ENCODE measurements around the gene KLF13.

KLF13 gene

DNA sequence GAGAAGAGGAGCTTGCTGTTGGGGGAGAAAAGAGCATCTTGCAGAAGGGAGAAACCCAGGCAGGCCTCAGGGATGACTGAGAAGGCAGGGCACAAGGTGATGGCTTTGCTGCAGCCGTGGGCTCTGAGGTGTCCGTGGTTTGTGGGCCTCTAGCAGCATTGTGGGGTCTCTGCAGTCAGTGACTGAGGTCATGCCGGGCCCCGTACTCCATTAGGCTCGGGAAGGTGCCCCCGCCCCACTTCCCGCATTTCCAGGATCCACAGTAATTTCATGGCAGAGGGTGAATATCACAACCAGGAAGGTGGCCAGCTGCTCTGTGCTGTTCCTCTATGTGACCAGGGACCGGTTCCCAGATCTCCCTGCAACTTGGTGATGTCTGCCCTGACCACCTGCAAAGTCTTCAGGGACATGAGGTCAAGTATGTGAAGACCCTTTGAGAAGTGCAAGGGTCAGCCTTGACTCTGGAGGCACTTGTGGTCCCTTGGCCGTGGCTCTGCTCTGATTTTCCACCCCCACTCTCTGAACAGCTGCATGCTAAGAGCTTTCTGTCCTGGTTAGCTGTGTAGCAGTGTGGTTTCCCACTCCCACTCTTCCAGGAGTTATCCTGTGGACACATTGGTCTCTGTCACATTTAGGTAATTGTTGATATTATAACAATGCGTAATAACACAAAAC lies 3.6 kb downstream of the KLF13 start:
- H3K27ac ChIP-seq: no peak overlapping the region
- no peak for DNase-seq (ENCODE audit: low read depth, low spot score)

DNA sequence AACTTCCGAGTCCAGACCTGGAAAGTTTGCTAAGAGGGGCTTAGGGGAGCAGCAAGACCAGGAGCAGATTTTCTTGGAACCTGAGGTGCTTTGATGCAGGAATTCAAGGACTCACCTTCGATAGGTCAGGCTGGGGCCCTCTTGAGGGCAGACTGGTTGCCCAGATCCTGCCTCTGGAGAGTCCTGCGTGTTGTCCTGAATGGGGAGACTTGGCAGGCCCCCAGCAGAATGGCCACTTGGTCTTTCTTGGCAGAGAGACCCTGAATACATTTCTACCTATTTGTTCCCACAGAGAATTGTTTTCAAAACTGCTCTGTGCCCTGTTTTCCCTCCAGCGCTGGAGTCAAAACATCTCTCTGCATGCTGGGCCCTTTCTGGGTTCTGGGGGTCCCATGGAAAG lies 4.2 kb downstream of the KLF13 start:
- no peak for DNase-seq (ENCODE audit: low read depth, low spot score)
- no peak overlapping the region for H3K27ac ChIP-seq

DNA sequence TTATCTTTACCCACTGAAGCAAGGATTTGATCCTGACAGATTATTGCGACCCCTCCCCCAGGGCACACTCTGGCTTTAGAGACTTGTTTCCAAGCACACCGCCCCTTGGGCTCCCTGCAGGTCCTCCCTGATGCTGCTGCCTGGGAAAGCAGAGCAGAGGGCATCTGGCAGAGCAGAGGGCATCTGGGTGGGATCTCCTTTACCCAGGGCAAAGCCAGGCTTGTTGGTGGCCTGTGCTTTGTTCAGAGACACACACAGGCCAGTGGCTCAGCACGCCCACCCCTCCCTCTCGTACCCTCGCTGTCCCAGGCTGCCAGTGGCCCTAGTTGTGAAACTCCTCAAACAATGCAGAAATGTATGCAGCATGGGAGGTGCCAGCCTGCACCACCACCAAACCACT lies 4.8 kb downstream of the KLF13 start:
- no peak for DNase-seq (ENCODE audit: low read depth, low spot score)
- no peak overlapping the region for H3K27ac ChIP-seq

DNA sequence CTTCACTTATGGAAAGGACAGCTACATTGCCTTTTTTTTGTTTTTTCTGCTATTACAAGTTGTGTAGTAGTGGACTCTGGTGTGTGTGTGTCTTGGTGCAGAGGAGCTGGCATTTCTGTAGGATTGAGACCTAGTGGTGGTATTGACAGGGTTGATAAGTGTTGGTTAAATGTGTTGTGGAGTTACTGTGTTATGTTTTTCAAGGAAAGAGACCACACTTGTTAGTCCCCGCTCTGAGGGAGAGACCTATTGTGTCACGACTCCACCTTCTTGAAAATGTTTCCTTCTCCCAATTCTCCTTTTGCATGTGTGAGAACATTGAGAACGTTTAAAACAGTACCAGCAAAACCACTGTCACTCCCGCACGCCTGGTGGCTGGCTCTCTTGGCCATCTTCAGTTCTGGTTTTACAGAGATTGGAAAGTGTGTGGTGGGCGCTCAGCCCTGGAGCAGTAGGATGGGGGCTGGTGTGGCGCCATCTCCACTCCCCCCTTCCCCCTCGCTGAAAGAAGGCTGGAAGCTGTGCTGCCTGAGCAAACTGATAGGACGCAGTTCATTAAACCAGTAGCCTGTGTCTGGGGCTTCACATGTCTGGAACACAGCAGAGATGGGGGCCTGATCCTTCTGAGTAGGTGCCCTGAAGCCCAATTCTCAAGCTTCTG lies 5.5 kb downstream of the KLF13 start:
- no peak overlapping the region for H3K27ac ChIP-seq
- no peak for DNase-seq (ENCODE audit: low read depth, low spot score)

DNA sequence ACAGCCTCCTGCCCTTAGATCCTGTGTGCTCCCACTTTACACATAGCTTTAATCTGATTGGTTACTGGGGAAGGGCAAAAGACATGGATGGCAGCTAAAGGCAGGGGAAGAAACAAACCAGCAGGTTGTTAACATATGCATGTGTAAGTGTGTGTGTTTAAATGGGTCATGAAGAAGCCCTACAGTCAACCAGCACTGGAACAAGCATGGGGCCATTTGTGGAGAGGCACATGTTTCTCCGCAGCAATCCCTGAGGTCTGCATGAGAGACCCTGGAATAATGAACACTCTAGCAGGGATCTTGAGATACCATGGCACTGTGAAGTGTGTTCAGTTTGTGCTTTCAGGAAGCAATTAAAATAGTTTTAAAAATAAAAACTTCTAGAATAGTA lies 6.0 kb downstream of the KLF13 start:
- no peak for DNase-seq (ENCODE audit: low read depth, low spot score)
- H3K27ac ChIP-seq: no peak overlapping the region

DNA sequence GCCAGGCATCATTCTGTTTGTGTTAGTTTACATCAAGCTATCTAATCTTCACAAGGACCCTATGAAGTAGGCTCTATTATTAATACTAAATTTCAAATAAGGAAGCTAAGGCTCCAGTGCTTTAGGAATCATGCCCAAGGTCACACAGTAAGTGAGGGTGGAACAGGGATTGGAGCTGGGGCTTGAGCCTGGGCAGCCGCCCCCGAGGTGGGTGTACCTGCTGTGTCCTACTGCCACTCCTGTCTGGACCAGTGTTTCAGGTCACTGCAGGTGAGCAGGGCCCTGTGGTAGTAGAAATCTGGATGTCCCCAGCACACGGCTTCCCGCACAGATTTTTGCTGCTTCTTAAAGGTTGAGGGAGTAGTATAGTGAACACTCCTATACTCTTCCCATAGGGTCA lies 6.5 kb downstream of the KLF13 start:
- no peak overlapping the region for H3K27ac ChIP-seq
- DNase-seq (ENCODE audit: low read depth, low spot score): no peak

DNA sequence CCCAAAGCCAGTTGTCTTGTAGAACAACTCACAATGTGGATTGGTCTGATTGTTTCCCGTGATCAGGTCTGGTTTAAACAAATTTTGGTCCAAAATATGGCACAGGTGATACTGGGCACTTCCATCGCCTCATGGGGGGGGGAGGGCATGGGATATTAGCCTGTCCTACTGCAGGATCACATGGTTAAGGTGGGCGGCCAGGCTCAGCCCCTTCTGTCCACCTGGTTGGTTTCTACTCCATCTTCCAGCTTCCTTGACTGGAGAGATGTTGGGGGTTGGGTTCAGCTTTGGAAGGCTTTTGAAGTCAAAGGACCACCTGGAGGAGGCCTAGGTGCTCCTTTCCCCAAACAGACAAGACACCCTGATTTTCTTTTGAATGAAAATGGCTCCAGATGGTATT lies 7.2 kb downstream of the KLF13 start:
- no peak for DNase-seq (ENCODE audit: low read depth, low spot score)
- no peak overlapping the region for H3K27ac ChIP-seq

DNA sequence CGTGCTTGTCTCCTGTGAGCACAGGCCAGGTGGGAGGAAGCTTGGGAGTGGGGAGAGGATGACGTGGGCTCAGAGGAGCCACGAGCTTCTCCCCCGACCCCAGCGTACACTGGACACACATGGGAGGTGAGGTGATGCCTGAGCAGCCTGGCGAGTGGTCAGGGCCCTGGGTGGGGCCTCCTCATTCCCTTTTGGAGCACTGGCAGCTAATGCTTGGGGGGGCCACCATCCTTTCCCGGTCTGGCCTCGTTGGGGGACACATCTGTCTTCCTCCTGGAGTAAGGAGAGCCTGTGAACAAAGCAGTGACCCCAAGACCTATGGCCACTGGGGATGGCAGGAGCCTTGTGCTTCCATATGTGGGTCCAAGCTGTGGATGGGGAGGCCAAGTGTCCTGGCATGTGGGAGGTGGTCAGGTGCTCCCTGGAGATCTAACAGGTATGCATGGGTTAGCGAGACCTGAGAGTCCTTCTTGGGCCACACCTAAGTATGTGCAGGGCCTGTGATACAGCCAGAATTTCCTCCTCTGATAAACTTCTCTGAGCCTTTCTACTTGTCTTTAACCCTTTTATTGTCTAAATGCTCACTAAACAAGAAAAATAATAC lies 9.5 kb downstream of the KLF13 start:
- DNase-seq (ENCODE audit: low read depth, low spot score): no peak
- no peak overlapping the region for H3K27ac ChIP-seq

DNA sequence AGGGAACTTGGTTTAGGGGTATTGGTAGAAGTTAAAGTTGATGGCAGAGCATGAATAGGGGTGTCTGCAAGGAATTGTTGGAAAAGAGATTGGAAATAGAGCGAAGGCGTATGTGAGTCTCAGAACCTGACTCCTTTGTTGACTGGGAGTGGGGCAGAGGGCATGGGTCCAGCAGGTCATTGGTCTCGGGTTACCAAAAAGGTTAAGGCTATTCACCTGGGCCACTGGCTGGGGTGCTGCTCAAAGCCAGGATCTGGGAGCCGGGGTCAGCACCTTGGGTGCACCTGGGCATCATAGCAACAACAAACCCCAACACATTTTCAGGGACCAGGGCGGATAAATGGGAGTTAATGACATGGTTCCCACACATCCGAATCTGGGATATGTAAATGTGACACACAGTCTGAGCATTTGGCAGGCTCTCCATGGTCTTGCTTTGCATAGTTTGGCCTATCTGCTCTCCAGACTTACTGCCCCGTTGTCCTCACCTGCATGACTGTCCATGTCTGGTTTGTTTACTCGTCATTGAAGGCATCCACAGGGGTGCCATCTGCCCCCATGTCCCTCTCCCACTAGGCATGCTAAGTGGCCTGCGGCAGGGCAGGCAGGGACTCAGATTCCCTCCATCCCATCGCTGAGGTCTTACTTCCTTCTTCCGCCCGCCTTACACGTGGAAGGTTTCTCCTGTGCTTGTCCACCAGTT lies 10.1 kb downstream of the KLF13 start:
- no peak overlapping the region for H3K27ac ChIP-seq
- DNase-seq (ENCODE audit: low read depth, low spot score): no peak

DNA sequence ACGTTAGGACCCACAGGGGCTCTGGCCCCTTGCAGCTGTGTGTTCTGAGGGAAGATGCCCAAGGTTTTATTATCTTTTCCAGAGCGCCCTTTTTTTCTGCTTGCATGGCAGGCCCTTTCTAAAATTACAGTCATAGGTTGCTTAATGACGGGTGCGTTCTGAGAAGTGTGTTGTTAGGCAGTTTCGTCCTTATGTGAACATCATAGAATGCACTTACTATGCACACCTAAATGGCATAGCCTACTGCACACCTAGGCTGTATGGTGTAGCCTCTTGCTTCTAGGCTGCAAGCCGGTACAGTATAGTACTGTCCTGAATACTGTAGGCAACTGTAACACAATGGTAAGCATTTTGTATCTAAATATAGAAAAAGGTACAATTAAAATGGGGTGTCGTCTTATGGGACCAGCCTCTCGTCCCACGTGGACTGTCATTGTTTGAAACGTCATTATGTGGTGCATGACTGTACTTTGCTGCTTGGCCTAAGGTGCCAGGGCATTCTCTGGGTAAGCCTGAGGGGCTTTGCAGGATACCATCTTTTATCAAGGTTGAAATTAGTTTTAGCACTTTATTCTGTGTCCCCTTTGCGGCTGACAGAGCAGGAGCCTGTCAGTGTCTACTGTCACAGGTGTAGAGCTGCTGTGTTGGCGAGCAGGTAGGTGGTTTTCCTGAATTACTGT lies 10.9 kb downstream of the KLF13 start:
- no peak overlapping the region for H3K27ac ChIP-seq
- DNase-seq (ENCODE audit: low read depth, low spot score): no peak

DNA sequence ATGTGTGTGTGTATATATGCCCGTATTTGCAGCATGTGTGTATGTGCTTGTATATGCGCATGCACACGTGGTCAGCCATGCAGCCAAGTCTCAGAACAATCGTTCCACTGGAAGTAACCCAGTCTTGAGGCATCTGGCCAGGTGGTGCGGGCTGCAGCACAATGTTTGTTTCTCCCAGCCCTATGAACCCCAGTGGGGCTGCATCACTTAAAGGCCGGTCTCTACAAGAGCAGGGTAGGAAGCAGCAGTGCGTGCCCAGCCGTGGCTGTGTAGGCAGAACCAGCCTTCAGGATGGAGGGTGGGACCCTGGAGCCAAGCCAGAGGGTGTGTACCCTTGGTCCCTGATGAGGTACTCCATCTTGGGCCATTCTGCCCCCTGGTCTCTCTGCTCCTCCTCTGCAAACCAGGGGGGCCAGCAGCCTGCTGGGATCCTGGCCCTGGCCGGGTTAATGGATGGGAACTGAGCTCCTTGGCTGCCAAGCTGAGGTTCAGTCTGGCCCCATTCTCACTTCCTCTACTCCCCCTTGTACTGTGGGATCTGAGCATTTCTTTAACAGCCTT lies 11.8 kb downstream of the KLF13 start:
- H3K27ac ChIP-seq: no peak overlapping the region
- DNase-seq (ENCODE audit: low read depth, low spot score): no peak

DNA sequence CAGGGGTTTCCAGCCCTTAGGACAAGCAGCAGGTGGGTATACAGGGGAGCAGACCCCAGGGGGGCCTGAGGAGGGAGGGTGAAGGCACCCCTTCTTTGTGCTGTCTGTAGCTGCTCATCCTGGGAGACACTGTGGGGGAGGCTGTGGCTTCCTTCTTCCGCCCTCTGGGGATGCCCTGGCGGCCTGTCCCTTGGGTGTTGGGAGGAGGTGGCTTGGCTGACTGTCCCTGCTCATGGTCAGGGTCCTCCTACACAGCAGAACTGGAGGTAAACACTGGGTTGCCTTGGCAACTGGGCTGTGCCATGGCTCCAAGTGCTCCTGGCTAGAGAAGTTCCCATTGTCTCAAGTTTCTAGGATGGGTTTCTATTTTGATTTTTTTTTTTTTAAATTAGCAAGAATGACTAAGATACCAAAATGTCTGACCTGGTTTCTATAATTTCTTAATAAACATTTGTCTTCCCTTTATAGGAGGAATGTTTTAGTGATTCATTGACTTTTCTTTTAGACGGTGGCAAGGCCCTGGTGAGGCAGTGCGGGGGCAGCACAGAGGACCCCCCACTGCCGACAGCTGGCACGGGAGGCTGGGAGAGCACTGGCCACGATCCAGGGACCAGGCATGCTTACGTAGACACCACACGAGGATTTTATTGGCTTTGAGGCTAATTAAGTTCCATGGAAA lies 12.4 kb downstream of the KLF13 start:
- no peak overlapping the region for H3K27ac ChIP-seq
- no peak for DNase-seq (ENCODE audit: low read depth, low spot score)

DNA sequence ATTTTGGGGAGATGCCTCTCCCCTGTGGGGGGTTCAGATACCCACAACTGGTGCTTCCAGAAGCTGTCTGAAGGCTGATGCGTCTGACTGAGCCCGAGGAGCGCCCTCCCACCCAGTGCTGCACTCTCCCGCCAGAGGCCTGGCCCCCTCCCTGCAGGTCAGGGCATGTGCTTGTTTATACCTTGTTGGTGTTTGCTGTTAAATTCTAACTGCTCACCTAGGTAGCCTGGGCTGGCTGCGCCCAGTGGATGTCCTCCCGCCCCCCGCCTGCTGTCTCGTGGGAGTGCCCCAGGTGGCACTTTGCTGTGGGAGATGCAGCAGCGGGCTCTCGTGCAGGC lies 12.9 kb downstream of the KLF13 start:
- no peak for DNase-seq (ENCODE audit: low read depth, low spot score)

DNA sequence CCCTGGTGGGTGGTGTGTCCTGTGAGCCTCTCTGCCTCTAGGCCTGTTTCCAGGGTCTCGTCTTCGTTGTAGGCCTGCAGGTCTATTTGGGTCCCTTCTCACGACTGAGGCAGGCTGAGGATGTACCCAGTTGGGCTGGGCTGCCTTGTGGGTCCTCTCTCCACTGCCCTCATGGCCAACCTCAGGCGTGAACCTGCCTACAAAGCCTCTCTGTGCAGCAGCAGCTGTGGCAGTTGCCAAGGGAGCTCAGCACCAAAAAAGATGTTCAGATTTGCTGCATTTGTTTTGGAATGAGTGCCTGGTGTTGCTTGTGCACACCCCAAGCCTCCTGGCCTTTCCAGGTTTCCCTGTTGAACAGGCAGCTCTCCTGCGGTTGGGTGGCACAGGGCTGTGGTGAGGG lies 13.4 kb downstream of the KLF13 start:
- no peak for DNase-seq (ENCODE audit: low read depth, low spot score)
- H3K27ac ChIP-seq: no peak overlapping the region

More for the DNA sequence above, 12.9 kb downstream of the KLF13 start:
- H3K27ac ChIP-seq: no peak overlapping the region

DNA sequence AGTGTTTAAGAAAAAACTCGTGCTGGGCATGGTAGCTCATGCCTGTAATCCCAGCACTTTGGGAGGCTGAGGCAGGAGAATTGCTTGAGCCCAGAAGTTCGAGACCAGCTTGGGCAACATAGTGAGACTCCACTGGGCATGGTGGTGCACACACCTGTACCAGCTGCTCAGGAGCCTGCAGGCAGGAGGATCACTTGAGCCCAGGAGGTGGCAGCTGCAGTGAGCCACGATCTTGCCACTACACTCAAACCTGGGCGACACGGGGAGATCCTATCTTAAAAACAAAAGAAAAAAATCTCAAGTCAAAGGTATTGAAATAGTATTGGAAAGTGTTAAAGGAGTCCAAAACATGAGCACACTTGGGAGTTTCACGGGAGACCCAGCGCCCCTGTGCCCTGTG lies 14.0 kb downstream of the KLF13 start:
- H3K27ac ChIP-seq: no peak overlapping the region
- no peak for DNase-seq (ENCODE audit: low read depth, low spot score)

DNA sequence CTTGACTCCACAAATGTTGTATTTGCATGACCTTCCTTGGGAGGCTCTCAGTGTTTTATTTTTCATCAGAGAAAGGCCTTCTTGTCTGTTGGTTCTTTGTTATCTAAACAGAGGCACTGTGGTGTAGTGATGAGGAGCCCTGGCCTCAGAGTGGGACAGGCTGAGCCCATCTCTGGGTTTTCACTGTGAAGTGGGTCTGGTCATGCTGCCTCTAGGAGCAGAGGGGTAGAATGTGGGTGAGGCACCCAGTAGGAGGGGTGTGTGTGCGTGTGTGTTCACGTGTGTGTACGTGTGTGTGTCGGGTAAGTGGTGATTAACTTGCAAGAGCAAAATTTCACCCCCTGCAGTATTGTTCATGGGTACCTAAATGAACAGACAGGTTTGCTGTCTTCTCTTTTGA lies 14.4 kb downstream of the KLF13 start:
- no peak overlapping the region for H3K27ac ChIP-seq

DNA sequence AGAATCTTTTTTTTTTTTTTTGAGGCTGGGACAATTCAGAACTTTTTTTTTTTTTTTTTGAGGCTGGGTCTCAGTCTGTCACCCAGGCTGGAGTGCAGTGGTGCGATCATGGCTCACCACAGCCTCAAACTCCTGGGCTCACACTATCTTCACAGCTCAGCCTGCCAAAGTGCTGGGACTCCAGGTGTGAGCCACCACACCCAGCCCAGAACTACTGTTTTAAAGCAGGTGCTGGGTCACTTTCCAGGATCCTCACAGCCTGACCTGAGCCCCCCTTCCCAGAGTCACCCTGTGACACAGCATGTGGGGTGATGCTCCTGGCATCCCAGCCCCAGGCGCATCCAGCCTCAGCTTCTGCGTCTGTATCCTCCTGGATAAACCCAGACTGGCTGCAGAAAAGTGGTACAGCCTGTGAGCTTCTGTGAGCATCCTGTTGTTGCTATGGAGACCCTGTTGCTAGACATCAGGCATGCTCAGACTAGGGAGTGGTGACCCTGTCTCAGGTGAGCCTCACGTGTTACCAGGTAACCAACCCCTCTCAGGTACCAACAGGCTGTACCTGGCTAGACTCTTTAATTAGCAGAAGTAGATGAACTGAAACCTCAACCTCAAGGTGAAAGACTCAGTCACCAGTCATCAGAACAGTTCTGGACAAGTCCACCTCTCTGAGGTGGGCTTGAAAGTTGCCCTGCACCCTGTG lies 15.0 kb downstream of the KLF13 start:
- no peak overlapping the region for H3K27ac ChIP-seq
- no peak for DNase-seq (ENCODE audit: low read depth, low spot score)

More for the DNA sequence above, 14.4 kb downstream of the KLF13 start:
- no peak for DNase-seq (ENCODE audit: low read depth, low spot score)

DNA sequence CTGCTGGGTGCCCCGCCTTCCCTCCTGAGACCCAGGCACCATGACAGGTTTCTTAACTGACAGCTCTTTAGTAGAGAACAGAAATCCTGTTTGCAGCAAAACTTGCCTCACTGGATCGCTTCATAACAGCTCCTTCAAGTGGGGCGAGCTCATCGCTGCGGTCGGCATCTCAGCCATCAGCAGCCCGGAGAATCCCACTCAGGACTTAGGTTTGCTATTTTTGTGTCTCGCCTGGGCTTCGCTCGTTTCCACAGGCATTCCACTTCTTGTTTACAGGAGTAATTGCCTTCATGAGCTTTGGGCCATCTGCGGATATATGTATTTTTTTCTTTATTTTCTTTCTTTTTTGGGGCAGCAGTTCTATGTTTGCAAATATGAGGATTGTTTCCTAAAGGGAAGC lies 15.7 kb downstream of the KLF13 start:
- H3K27ac ChIP-seq: no peak overlapping the region
- DNase-seq (ENCODE audit: low read depth, low spot score): no peak
